PC-9 (cell line): ENCODE results near the gene AHNAK. TPM values are rescaled to one million over a fixed set of nuclear protein-coding genes. Genes with fewer than 3 reads are reported as not detected.

Source experiments
- BruUV-seq: library from RNA; stranded (reverse); fragments of 400-500 nt; replicated peaks from 2 replicates; lab custom pipeline; 2021; lab: Mats Ljungman, UMichigan
- CTCF ChIA-PET: fragments of 300-600 bp; sonication (Branson Sonifier 250); formaldehyde crosslinking; loops from one replicate; lab custom pipeline; 2022; ENCODE audit warnings: antibody characterized with exemption; lab: Charles Lee
- POLR2A ChIA-PET: fragments of 300-600 bp; sonication (Branson Sonifier 250); formaldehyde crosslinking; loops from one replicate; lab custom pipeline; 2022; ENCODE audit warnings: antibody characterized with exemption; ENCODE audit not compliant: unreplicated experiment; lab: Charles Lee
- DNase-seq, 2 experiments: peaks; one replicate each; pipeline versions ENCODE4 v3.0.0 to v3.0.0-alpha.2; 2015 to 2022; ENCODE audit warnings: mixed read lengths in 1 of 2
- H2AFZ ChIP-seq: fragments of 200-600 bp; sonication (generic); 2 replicates; pipeline ENCODE4 v1.8.1; 2017; ENCODE audit warnings: antibody characterized with exemption
- H3F3A ChIP-seq: fragments of 200-600 bp; sonication (generic); 2 replicates; pipeline ENCODE4 v1.8.1; 2017; ENCODE audit warnings: antibody characterized with exemption, mild to moderate bottlenecking, low read depth; ENCODE audit not compliant: insufficient read depth
- H3K27ac ChIP-seq: fragments of 200-600 bp; sonication (generic); 2 replicates; pipeline ENCODE4 v1.6.1; 2016; ENCODE audit warnings: mixed run types
- H3K27me3 ChIP-seq: fragments of 200-600 bp; sonication (generic); 2 replicates; pipeline ENCODE4 v1.6.1; 2016; ENCODE audit warnings: low read depth, mixed run types; ENCODE audit not compliant: insufficient read depth
- H3K36me3 ChIP-seq: fragments of 200-600 bp; sonication (generic); 2 replicates; pipeline ENCODE4 v1.6.1; 2016; ENCODE audit warnings: low read depth, mixed run types
- H3K4me1 ChIP-seq: fragments of 200-600 bp; sonication (generic); replicated peaks from 2 replicates; pipeline ENCODE4 v1.6.1; 2016; ENCODE audit warnings: mixed run types; ENCODE audit not compliant: insufficient read depth
- H3K4me2 ChIP-seq: fragments of 200-600 bp; sonication (generic); 2 replicates; pipeline ENCODE4 v1.6.1; 2017; ENCODE audit warnings: mixed run types
- H3K4me3 ChIP-seq: fragments of 200-600 bp; sonication (generic); 2 replicates; pipeline ENCODE4 v1.6.1; 2016; ENCODE audit warnings: mixed run types
- H3K79me2 ChIP-seq: fragments of 200-600 bp; sonication (generic); 2 replicates; pipeline ENCODE4 v1.6.1; 2017; ENCODE audit warnings: low read depth, mixed run types
- H3K9me2 ChIP-seq: fragments of 200-600 bp; sonication (generic); 2 replicates; pipeline ENCODE4 v1.8.1; 2017; ENCODE audit warnings: mild to moderate bottlenecking; ENCODE audit not compliant: insufficient read depth
- H3K9me3 ChIP-seq: fragments of 200-600 bp; sonication (generic); 2 replicates; pipeline ENCODE4 v1.8.1; 2016; ENCODE audit warnings: low read depth; ENCODE audit not compliant: insufficient read depth
- H4K20me1 ChIP-seq: fragments of 200-600 bp; sonication (generic); 2 replicates; pipeline ENCODE4 v1.8.1; 2017; ENCODE audit not compliant: insufficient read depth
- EZH2 ChIP-seq: fragments of 200-600 bp; sonication (generic); IDR thresholded peaks from 2 replicates; pipeline ENCODE4 v1.8.0; 2017; ENCODE audit warnings: antibody characterized with exemption, low read depth
- intact Hi-C: fragments of 100-400 bp; cut with micrococcal nuclease; formaldehyde crosslinking; loops from one replicate; pipeline ENCODE4 v1.10.0; 2022; ENCODE audit not compliant: unreplicated experiment
- total RNA-seq: library from RNA; stranded (reverse); gene quantifications from 2 replicates; pipeline ENCODE4 v1.2.3, GENCODE V29; 2021
- TF ChIP-seq, protein P1 (sequence below): fragments of 200-600 bp; sonication (generic); conservative IDR thresholded peaks from 2 replicates; pipeline ENCODE4 v1.6.1; 2017; ENCODE audit warnings: mixed run types, antibody characterized with exemption, mild to moderate bottlenecking, moderate library complexity

AHNAK gene
- total RNA-seq, 1 experiment from 2014 or later: 632 TPM

- H2AFZ ChIP-seq: no peak overlapping the region
- no peaks in the 10 kb centered on the region for H3K36me3 ChIP-seq
- BruUV-seq: no TSS peak
- H3K27ac ChIP-seq: no peak overlapping the region
- H3K4me3 ChIP-seq: no peak overlapping the region
- ChIA-PET CTCF (no interaction called here), POLR2A (interaction anchor here (0.5 to 0.6 kb wide), 2 partner anchors 161 to 1563 kb away, joined by 3 to 5 read pairs; no protein-coding TSS in a partner anchor)
- H3K27me3 ChIP-seq: no peaks in the 10 kb centered on the region
- no peaks in the 10 kb centered on the region for H3K79me2 ChIP-seq
- H4K20me1 ChIP-seq: no peaks in the 10 kb centered on the region
- peaks cover 10% of the 10 kb centered on the region; the same call in 1 of the 2 replicates for H3F3A ChIP-seq
- intact Hi-C loops: loop anchor here (2.0 to 5.0 kb wide), 3 partner anchors 27 to 483 kb away; partner anchors contain the start of genes EML3, ROM1 and SLC3A2
- peaks cover 13% of the 10 kb centered on the region for H3K4me1 ChIP-seq
- no peak for DNase-seq
- no peak overlapping the region for H3K4me2 ChIP-seq
- no peaks in the 10 kb centered on the region for H3K9me3 ChIP-seq
- no peaks in the 10 kb centered on the region for H3K9me2 ChIP-seq
- TF ChIP-seq, protein P1, sequence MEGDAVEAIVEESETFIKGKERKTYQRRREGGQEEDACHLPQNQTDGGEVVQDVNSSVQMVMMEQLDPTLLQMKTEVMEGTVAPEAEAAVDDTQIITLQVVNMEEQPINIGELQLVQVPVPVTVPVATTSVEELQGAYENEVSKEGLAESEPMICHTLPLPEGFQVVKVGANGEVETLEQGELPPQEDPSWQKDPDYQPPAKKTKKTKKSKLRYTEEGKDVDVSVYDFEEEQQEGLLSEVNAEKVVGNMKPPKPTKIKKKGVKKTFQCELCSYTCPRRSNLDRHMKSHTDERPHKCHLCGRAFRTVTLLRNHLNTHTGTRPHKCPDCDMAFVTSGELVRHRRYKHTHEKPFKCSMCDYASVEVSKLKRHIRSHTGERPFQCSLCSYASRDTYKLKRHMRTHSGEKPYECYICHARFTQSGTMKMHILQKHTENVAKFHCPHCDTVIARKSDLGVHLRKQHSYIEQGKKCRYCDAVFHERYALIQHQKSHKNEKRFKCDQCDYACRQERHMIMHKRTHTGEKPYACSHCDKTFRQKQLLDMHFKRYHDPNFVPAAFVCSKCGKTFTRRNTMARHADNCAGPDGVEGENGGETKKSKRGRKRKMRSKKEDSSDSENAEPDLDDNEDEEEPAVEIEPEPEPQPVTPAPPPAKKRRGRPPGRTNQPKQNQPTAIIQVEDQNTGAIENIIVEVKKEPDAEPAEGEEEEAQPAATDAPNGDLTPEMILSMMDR: no peak
- TF ChIP-seq EZH2: no peak
Measured at GRCh38 chr11:62399172-62399877, 147.3 kb downstream of the AHNAK start.

GRCh38 chr11:62398011-62398994 lies 148.3 kb downstream of the AHNAK start:
- peak in 1 of 2 experiments; percentile 58 for DNase-seq
- ChIA-PET POLR2A (interaction anchor here (0.5 to 0.6 kb wide), 2 partner anchors 162 to 1562 kb away, joined by 3 to 5 read pairs; no protein-coding TSS in a partner anchor), CTCF (no interaction called here)
- intact Hi-C loops: loop anchor here (2.0 to 5.0 kb wide), 3 partner anchors 28 to 484 kb away; partner anchors contain the start of genes EML3, ROM1 and SLC3A2
- peaks cover 18% of the 10 kb centered on the region for H3K4me1 ChIP-seq
- no peaks in the 10 kb centered on the region for H3K9me2 ChIP-seq
- H3K36me3 ChIP-seq: no peaks in the 10 kb centered on the region
- TF ChIP-seq EZH2: no peak
- TF ChIP-seq, protein P1: no peak
- BruUV-seq: no TSS peak
- H3K27ac ChIP-seq: no peak overlapping the region
- H3K4me3 ChIP-seq: no peak overlapping the region
- H3F3A ChIP-seq: peaks cover 16% of the 10 kb centered on the region; the same call in 1 of the 2 replicates
- H3K4me2 ChIP-seq: no peak overlapping the region
- H3K9me3 ChIP-seq: no peaks in the 10 kb centered on the region
- no peaks in the 10 kb centered on the region for H4K20me1 ChIP-seq
- no peak overlapping the region for H2AFZ ChIP-seq
- no peaks in the 10 kb centered on the region for H3K27me3 ChIP-seq
- H3K79me2 ChIP-seq: no peaks in the 10 kb centered on the region
